Measurements from ENCODE around the gene CABYR. TPM values are rescaled to one million over a fixed set of nuclear protein-coding genes. Genes with fewer than 3 reads are reported as not detected.

Gene CABYR, protein sequence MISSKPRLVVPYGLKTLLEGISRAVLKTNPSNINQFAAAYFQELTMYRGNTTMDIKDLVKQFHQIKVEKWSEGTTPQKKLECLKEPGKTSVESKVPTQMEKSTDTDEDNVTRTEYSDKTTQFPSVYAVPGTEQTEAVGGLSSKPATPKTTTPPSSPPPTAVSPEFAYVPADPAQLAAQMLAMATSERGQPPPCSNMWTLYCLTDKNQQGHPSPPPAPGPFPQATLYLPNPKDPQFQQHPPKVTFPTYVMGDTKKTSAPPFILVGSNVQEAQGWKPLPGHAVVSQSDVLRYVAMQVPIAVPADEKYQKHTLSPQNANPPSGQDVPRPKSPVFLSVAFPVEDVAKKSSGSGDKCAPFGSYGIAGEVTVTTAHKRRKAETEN
- total RNA-seq, result 0.99 and 1.7 TPM in 2 replicates
- 2.0 and 2.6 TPM in 2 replicates for polyA plus RNA-seq

GRCh38 chr18:24138789-24139616, at the start of gene CABYR:
Gene CABYR (plus strand): TSS chr18:24139062. CDS start chr18:24143115, 4,053 bp downstream.
- H3K9me3 ChIP-seq (ENCODE audit: low read depth), result no peaks in the 10 kb centered on the region
- peak; percentile 56 to 88 for DNase-seq (ENCODE audit: low read depth in 1 of 2, low spot score in 1 of 2)
- H3K27me3 ChIP-seq, result peaks cover 4% of the 10 kb centered on the region
- H3K4me1 ChIP-seq (ENCODE audit: low read depth), result no peaks in the 10 kb centered on the region
- peak within 1 kb of the TSS; percentile 33 for H3K4me3 ChIP-seq
- H3K27ac ChIP-seq, result no peak within 1 kb of the TSS
- H3K36me3 ChIP-seq, result no peaks in the 10 kb centered on the region
- TF ChIP-seq, protein P1, sequence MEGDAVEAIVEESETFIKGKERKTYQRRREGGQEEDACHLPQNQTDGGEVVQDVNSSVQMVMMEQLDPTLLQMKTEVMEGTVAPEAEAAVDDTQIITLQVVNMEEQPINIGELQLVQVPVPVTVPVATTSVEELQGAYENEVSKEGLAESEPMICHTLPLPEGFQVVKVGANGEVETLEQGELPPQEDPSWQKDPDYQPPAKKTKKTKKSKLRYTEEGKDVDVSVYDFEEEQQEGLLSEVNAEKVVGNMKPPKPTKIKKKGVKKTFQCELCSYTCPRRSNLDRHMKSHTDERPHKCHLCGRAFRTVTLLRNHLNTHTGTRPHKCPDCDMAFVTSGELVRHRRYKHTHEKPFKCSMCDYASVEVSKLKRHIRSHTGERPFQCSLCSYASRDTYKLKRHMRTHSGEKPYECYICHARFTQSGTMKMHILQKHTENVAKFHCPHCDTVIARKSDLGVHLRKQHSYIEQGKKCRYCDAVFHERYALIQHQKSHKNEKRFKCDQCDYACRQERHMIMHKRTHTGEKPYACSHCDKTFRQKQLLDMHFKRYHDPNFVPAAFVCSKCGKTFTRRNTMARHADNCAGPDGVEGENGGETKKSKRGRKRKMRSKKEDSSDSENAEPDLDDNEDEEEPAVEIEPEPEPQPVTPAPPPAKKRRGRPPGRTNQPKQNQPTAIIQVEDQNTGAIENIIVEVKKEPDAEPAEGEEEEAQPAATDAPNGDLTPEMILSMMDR (IDR thresholded peaks at IDR 0.05; ENCODE audit: low read depth, low read length), result no peak

DNA sequence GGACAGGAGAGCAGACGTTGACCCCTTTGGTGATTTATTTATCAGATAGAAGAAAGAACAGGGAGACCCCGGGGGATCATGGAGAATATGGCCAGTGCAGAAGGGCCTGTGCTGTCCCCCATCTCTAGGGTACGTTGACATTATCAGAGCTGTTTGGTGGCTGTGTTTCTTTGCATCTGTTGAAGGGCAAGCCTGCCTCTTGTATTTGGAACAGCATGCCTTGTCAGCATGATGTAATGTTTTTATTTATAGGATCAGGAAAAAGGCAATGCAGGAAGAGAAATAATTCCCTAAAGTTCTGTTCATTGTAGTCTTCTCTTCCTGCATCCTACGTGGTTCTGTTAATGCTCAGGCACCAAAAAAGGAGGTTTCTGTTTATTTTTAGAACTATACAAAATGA, 49.8 kb upstream of the CABYR start:
- Histone ChIP-seq H3K36me3 (no peaks in the 10 kb centered on the region), H3K9me3 (ENCODE audit: low read depth) (no peaks in the 10 kb centered on the region), H3K4me3 (no peak overlapping the region), H3K27ac (no peak overlapping the region), H3K27me3 (no peaks in the 10 kb centered on the region), H3K4me1 (ENCODE audit: low read depth) (peaks cover 13% of the 10 kb centered on the region)
- TF ChIP-seq, protein P1 (IDR thresholded peaks at IDR 0.05; ENCODE audit: low read depth, low read length), result no peak
- DNase-seq (ENCODE audit: low read depth in 1 of 2, low spot score in 1 of 2), result peak in 1 of 2 donors; percentile 32

GRCh38 chr18:24089515-24090337, 49.1 kb upstream of the CABYR start:
- no peak overlapping the region for H3K4me3 ChIP-seq
- TF ChIP-seq, protein P1 (IDR thresholded peaks at IDR 0.05; ENCODE audit: low read depth, low read length), result no peak
- no peaks in the 10 kb centered on the region for H3K9me3 ChIP-seq (ENCODE audit: low read depth)
- H3K27ac ChIP-seq, result no peak overlapping the region
- H3K36me3 ChIP-seq, result no peaks in the 10 kb centered on the region
- no peaks in the 10 kb centered on the region for H3K27me3 ChIP-seq
- DNase-seq (ENCODE audit: low read depth in 1 of 2, low spot score in 1 of 2), result no peak
- H3K4me1 ChIP-seq (ENCODE audit: low read depth), result peaks cover 13% of the 10 kb centered on the region

- TF ChIP-seq, protein P1 (IDR thresholded peaks at IDR 0.05; ENCODE audit: low read depth, low read length), result no peak
- Histone ChIP-seq H3K9me3 (ENCODE audit: low read depth) (no peaks in the 10 kb centered on the region), H3K4me1 (ENCODE audit: low read depth) (peaks cover 13% of the 10 kb centered on the region), H3K27me3 (no peaks in the 10 kb centered on the region), H3K36me3 (no peaks in the 10 kb centered on the region), H3K4me3 (no peak overlapping the region), H3K27ac (no peak overlapping the region)
- DNase-seq (ENCODE audit: low read depth in 1 of 2, low spot score in 1 of 2), result no peak
Measured at GRCh38 chr18:24090876-24091275, 48.0 kb upstream of the CABYR start.

- no peaks in the 10 kb centered on the region for H3K36me3 ChIP-seq
- H3K27ac ChIP-seq, result no peak overlapping the region
- no peak for DNase-seq (ENCODE audit: low read depth in 1 of 2, low spot score in 1 of 2)
- no peak overlapping the region for H3K4me3 ChIP-seq
- TF ChIP-seq, protein P1 (IDR thresholded peaks at IDR 0.05; ENCODE audit: low read depth, low read length), result no peak
- H3K4me1 ChIP-seq (ENCODE audit: low read depth), result peaks cover 1% of the 10 kb centered on the region
- H3K27me3 ChIP-seq, result no peaks in the 10 kb centered on the region
- no peaks in the 10 kb centered on the region for H3K9me3 ChIP-seq (ENCODE audit: low read depth)
Measured at GRCh38 chr18:24094561-24094960, 44.3 kb upstream of the CABYR start.
